IPS-15b (cell line): Measurements from ENCODE around the gene ZNF846.
"Not testable (repeated sequence)": the region's sequence is repeated elsewhere in the genome, so short reads cannot be mapped to it uniquely, and the experiment has no call there.

Source experiments
- H3K27me3 ChIP-seq: one replicate; pipeline ENCODE4 v1.6.1; 2013; ENCODE audit warnings: low read length; ENCODE audit not compliant: control insufficient read depth, insufficient read depth
- H3K36me3 ChIP-seq: one replicate; pipeline ENCODE4 v1.6.1; 2013; ENCODE audit warnings: low read length; ENCODE audit not compliant: control insufficient read depth, insufficient read depth
- H3K4me1 ChIP-seq: one replicate; pipeline ENCODE4 v1.6.1; 2013; ENCODE audit warnings: mild to moderate bottlenecking, low read length; ENCODE audit not compliant: control insufficient read depth, insufficient read depth
- H3K4me3 ChIP-seq: one replicate; pipeline ENCODE4 v1.5.1; 2013; ENCODE audit warnings: low read depth, low read length
- H3K9ac ChIP-seq: one replicate; pipeline ENCODE4 v1.6.1; 2013; ENCODE audit warnings: low read depth, mild to moderate bottlenecking, low read length
- H3K9me3 ChIP-seq: one replicate; pipeline ENCODE4 v1.6.1; 2013; ENCODE audit warnings: mild to moderate bottlenecking, low read length; ENCODE audit not compliant: control insufficient read depth, insufficient read depth

ZNF846 gene

GRCh38 chr19:9757544-9758501 is 10.7 kb downstream of the ZNF846 start:
- H3K9ac ChIP-seq, result no peak overlapping the region
- H3K4me3 ChIP-seq, result no peak overlapping the region
- peaks cover 15% of the 10 kb centered on the region for H3K9me3 ChIP-seq
- no peaks in the 10 kb centered on the region for H3K27me3 ChIP-seq
- H3K4me1 ChIP-seq, result no peaks in the 10 kb centered on the region
- peaks cover 8% of the 10 kb centered on the region for H3K36me3 ChIP-seq

GRCh38 chr19:9752701-9753443 is 15.7 kb downstream of the ZNF846 start:
- H3K36me3 ChIP-seq, result peaks cover 5% of the 10 kb centered on the region
- no peaks in the 10 kb centered on the region for H3K27me3 ChIP-seq
- H3K4me3 ChIP-seq, result no peak overlapping the region
- H3K9ac ChIP-seq, result no peak overlapping the region
- peaks cover 9% of the 10 kb centered on the region for H3K9me3 ChIP-seq
- H3K4me1 ChIP-seq, result no peaks in the 10 kb centered on the region

GRCh38 chr19:9751446-9751845 is 17.1 kb downstream of the ZNF846 start:
- Histone ChIP-seq H3K36me3 (no peaks in the 10 kb centered on the region), H3K9ac (no peak overlapping the region), H3K4me3 (no peak overlapping the region), H3K9me3 (no peaks in the 10 kb centered on the region), H3K4me1 (no peaks in the 10 kb centered on the region), H3K27me3 (no peaks in the 10 kb centered on the region)

GRCh38 chr19:9741476-9742171 is 26.9 kb downstream of the ZNF846 start:
- H3K36me3 ChIP-seq, result no peaks in the 10 kb centered on the region
- H3K4me1 ChIP-seq, result no peaks in the 10 kb centered on the region
- H3K9ac ChIP-seq, result no peak overlapping the region
- no peak overlapping the region for H3K4me3 ChIP-seq
- no peaks in the 10 kb centered on the region for H3K27me3 ChIP-seq
- peaks cover 7% of the 10 kb centered on the region for H3K9me3 ChIP-seq

- H3K9me3 ChIP-seq, result no peaks in the 10 kb centered on the region
- peak overlapping the region; percentile 4 for H3K4me3 ChIP-seq
- H3K4me1 ChIP-seq, result no peaks in the 10 kb centered on the region
- no peaks in the 10 kb centered on the region for H3K36me3 ChIP-seq
- H3K27me3 ChIP-seq, result no peaks in the 10 kb centered on the region
- H3K9ac ChIP-seq, result no peak overlapping the region
Observed at GRCh38 chr19:9735986-9736385, 32.6 kb downstream of the ZNF846 start.

GRCh38 chr19:9730056-9730455 is 38.5 kb downstream of the ZNF846 start:
- H3K4me3 ChIP-seq, H3K4me1 ChIP-seq, H3K27me3 ChIP-seq, H3K9me3 ChIP-seq, H3K9ac ChIP-seq, H3K36me3 ChIP-seq: not testable (repeated sequence)

GRCh38 chr19:9729162-9729561 is 39.4 kb downstream of the ZNF846 start:
- H3K4me3 ChIP-seq, result no peak overlapping the region
- H3K36me3 ChIP-seq, result no peaks in the 10 kb centered on the region
- peaks cover 1% of the 10 kb centered on the region for H3K9me3 ChIP-seq
- no peaks in the 10 kb centered on the region for H3K27me3 ChIP-seq
- no peaks in the 10 kb centered on the region for H3K4me1 ChIP-seq
- no peak overlapping the region for H3K9ac ChIP-seq

GRCh38 chr19:9727644-9728043 is 40.9 kb downstream of the ZNF846 start:
- no peaks in the 10 kb centered on the region for H3K4me1 ChIP-seq
- H3K9me3 ChIP-seq, result peaks cover 3% of the 10 kb centered on the region
- no peaks in the 10 kb centered on the region for H3K36me3 ChIP-seq
- no peak overlapping the region for H3K4me3 ChIP-seq
- no peak overlapping the region for H3K9ac ChIP-seq
- no peaks in the 10 kb centered on the region for H3K27me3 ChIP-seq

- H3K36me3 ChIP-seq, H3K4me1 ChIP-seq, H3K4me3 ChIP-seq, H3K9me3 ChIP-seq, H3K9ac ChIP-seq, H3K27me3 ChIP-seq: not testable (repeated sequence)
Observed at GRCh38 chr19:9725508-9726201, 42.9 kb downstream of the ZNF846 start.

- Histone ChIP-seq H3K4me1 (no peaks in the 10 kb centered on the region), H3K9me3 (peaks cover 3% of the 10 kb centered on the region), H3K36me3 (no peaks in the 10 kb centered on the region), H3K4me3 (no peak overlapping the region), H3K9ac (no peak overlapping the region), H3K27me3 (no peaks in the 10 kb centered on the region)
Observed at GRCh38 chr19:9724157-9724556, 44.4 kb downstream of the ZNF846 start.

GRCh38 chr19:9721861-9722260 is 46.7 kb downstream of the ZNF846 start:
- Histone ChIP-seq H3K4me3 (no peak overlapping the region), H3K4me1 (no peaks in the 10 kb centered on the region), H3K9ac (no peak overlapping the region), H3K36me3 (no peaks in the 10 kb centered on the region), H3K9me3 (peaks cover 3% of the 10 kb centered on the region), H3K27me3 (no peaks in the 10 kb centered on the region)
